GM18511 (cell line): ENCODE results near the gene C1orf198.

ENCODE experiments used
- ATAC-seq: cut with Tn5 transposase; IDR thresholded peaks from one replicate; pipeline ENCODE4 v1.9.1; 2021; ENCODE audit warnings: mild to moderate bottlenecking, moderate library complexity; ENCODE audit not compliant: unreplicated experiment

The C1orf198 gene

DNA sequence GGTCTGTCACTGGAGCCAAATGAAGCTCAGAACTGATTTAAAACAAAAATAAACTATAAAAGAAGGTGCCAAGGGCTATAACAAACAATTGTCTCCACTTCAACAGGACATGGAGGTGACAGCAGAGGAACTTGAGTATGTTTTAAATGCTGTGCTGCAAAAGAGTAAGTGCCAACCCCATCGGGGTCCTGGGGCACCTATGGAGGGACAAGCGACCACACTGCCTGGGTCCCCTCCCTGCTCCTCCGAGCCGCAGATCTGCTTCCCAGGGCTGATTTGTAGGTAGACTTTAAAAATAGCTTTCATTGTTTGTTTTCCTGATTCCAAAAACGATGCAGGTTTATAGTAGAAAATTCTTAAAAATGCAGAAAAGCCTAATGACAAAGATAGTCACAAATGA, 78.3 kb downstream of the C1orf198 start:
- no peak for ATAC-seq

DNA sequence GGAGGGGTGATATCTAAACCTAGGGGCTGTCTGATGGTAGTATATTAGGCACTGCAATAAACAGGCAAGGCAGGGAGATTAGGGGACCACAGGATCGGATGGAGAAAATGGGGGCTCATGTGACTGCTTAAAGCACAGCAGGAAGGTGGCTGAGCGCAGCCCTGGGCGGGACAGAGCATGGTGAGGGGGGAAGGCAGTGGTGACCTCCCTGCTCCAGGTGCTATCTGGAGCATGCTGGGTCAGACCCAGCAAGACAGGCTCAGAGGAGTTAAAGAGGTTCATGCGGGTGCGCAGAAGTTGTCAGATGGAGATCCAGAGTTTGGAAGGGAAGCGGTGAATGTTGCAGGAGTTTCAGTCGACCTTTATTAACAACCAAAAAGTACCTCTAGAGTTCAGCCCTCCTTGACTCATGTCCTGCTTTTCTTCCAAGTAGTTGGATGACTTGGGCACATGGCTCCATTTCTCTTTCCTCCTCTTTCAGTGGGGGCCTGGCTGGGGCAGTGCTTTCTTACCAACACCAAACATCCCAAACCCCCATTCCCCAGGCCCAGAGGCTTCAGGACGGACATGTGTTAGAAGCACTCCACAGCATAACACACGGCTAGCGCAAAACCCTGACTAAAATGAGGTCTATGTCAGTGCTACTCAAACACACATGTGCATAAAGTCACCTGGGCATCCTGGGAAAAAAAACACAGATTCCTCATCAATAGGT, 79.6 kb downstream of the C1orf198 start:
- no peak for ATAC-seq

DNA sequence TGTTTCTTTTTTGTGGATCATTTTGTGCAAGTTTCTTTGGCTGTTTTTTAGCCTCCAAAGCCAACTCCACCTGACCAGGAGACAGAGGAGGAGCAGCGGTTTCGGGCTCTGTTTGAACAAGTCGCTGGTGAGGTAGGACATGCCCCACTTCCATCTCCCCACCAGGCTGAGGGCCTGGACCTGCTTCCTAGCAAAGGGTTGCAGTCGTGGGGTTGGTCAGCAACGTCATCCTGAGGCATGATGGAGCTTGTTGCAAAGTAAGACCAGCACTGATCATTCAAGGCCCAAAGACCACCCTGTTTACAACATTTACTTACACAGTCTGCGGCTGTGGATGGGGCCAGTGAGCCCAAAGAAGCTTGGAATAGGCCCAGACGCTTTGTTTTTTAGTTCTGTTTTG, 80.8 kb downstream of the C1orf198 start:
- no peak for ATAC-seq
